Sigmoid colon (tissue), 4 donors: ENCODE results near the gene BET1L.

ENCODE experiments used
- EP300 ChIP-seq, 4 donors: sonication (generic); formaldehyde crosslinking; IDR thresholded peaks; one replicate each; pipeline ENCODE4 v1.6.1; 2017; ENCODE audit warnings: antibody characterized with exemption in 4 of 4
- POLR2A ChIP-seq, 2 donors: fragments of 450-650 bp; IDR thresholded peaks; one replicate each; pipeline ENCODE4 v1.6.1; 2016; ENCODE audit warnings: antibody characterized with exemption in 2 of 2, mild to moderate bottlenecking in 2 of 2, moderate library complexity in 2 of 2
- POLR2AphosphoS5 ChIP-seq, 4 donors: sonication (generic); formaldehyde crosslinking; IDR thresholded peaks; one replicate each; pipeline ENCODE4 v1.6.1; 2017; ENCODE audit warnings: antibody characterized with exemption in 4 of 4
- TF ChIP-seq, protein P1 (sequence below), 4 experiments: fragments of 450-650 bp in 3 of 4; fragments of 200-600 bp in 1 of 4; IDR thresholded peaks; one replicate each; pipeline ENCODE4 v1.5.1; 2016 to 2019; ENCODE audit warnings: antibody characterized with exemption in 4 of 4, mild to moderate bottlenecking in 3 of 4, moderate library complexity in 2 of 4

DNA sequence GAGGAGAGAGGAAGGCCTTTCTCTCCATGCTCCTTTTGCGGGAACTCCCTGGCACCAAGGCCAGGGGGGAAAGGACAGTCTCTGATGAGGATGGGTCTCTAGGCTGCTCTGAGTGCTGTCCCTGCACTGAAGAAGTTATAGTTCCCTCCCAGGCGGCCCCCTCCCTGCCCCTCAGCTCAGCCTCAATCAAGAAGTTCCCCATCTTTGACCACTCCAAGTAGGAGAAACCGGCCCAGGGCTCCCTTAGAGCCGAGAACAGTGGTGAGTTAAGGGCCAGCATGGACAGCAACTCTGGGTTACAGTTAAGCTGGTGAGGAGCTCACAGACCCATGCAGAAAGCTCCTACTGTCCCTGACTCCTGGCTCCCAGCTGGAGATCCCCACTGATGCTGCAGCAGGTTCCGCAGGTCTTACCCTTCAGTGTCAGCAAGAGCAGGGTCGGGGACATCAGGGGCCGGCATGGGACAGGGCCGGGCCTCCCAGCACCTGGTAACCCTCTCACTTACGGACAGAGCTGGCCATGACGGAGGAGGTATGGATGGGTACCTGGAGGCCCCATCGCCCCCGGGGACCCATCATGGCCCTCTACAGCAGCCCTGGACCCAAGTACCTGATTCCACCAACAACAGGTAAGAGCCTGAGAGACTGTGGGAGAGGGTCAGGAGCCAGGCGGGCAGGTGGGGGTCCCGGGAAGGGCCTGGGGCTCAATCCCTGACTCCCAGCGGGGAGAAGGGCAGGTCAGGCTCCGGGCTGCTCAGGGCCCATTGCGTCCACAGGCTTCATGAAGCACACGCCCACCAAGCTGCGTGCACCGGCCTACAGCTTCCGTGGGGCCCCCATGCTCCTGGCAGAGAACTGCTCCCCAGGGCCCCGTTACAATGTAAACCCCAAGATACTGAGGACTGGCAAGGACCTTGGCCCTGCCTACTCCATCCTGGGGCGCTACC lies 10.1 kb downstream of the BET1L start:
- TF ChIP-seq POLR2AphosphoS5 (IDR thresholded peaks at IDR 0.05), result no peak
- TF ChIP-seq, protein P1, sequence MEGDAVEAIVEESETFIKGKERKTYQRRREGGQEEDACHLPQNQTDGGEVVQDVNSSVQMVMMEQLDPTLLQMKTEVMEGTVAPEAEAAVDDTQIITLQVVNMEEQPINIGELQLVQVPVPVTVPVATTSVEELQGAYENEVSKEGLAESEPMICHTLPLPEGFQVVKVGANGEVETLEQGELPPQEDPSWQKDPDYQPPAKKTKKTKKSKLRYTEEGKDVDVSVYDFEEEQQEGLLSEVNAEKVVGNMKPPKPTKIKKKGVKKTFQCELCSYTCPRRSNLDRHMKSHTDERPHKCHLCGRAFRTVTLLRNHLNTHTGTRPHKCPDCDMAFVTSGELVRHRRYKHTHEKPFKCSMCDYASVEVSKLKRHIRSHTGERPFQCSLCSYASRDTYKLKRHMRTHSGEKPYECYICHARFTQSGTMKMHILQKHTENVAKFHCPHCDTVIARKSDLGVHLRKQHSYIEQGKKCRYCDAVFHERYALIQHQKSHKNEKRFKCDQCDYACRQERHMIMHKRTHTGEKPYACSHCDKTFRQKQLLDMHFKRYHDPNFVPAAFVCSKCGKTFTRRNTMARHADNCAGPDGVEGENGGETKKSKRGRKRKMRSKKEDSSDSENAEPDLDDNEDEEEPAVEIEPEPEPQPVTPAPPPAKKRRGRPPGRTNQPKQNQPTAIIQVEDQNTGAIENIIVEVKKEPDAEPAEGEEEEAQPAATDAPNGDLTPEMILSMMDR (IDR thresholded peaks at IDR 0.05), result no peak
- no peak for TF ChIP-seq POLR2A (IDR thresholded peaks at IDR 0.05)
- no peak for TF ChIP-seq EP300 (IDR thresholded peaks at IDR 0.05)
